ENCODE results near the gene RAD18.

GRCh38 chr3:8838765-8839423 is 124.4 kb downstream of the RAD18 start:
- TF ChIP-seq CTCF (conservative IDR thresholded peaks at IDR 0.05; ENCODE audit: low read length) = no peak
- no peak for TF ChIP-seq EZH2phosphoT487 (IDR thresholded peaks at IDR 0.05; ENCODE audit: borderline replicate concordance, low read depth, low read length)
